Hematopoietic multipotent progenitor cell treated with erythropoietin and hydrocortisone succinate and interleukin-3 and kit ligand, for 6 days (in vitro differentiated cells): ENCODE measurements around the gene PDK2.

ENCODE experiments used
- DNase-seq: peaks from one replicate; pipeline ENCODE4 v3.0.0-alpha.2; 2015

Gene PDK2

GRCh38 chr17:50080096-50080480 is 15.1 kb upstream of the PDK2 start:
- no peak for DNase-seq

GRCh38 chr17:50080827-50081226 is 14.3 kb upstream of the PDK2 start:
- DNase-seq = no peak

GRCh38 chr17:50081757-50082156 is 13.4 kb upstream of the PDK2 start:
- DNase-seq = no peak

- DNase-seq = peak; percentile 77
Observed at GRCh38 chr17:50087246-50087911, 7.8 kb upstream of the PDK2 start.

- no peak for DNase-seq
Observed at GRCh38 chr17:50087912-50088405, 7.2 kb upstream of the PDK2 start.

- DNase-seq = no peak
Observed at GRCh38 chr17:50088952-50089825, 6.0 kb upstream of the PDK2 start.

- DNase-seq = no peak
Observed at GRCh38 chr17:50090071-50090470, 5.1 kb upstream of the PDK2 start.

GRCh38 chr17:50090971-50091917 is 3.9 kb upstream of the PDK2 start:
- DNase-seq = no peak

- DNase-seq = no peak
Observed at GRCh38 chr17:50091918-50092285, 3.2 kb upstream of the PDK2 start.

GRCh38 chr17:50093246-50093645 is 1.9 kb upstream of the PDK2 start:
- no peak for DNase-seq

GRCh38 chr17:50093807-50094206 is 1.3 kb upstream of the PDK2 start:
- DNase-seq = no peak

- peak; percentile 92 for DNase-seq
Observed at GRCh38 chr17:50094243-50094752, 853 bp upstream of the PDK2 start.

GRCh38 chr17:50095626-50096037 is 481 bp downstream of the PDK2 start:
- no peak for DNase-seq

- no peak for DNase-seq
Observed at GRCh38 chr17:50096092-50096491, 941 bp downstream of the PDK2 start.

- DNase-seq = no peak
Observed at GRCh38 chr17:50096758-50097157, 1.6 kb downstream of the PDK2 start.

- DNase-seq = no peak
Observed at GRCh38 chr17:50097455-50097854, 2.3 kb downstream of the PDK2 start.

GRCh38 chr17:50097926-50098325 is 2.8 kb downstream of the PDK2 start:
- no peak for DNase-seq

- no peak for DNase-seq
Observed at GRCh38 chr17:50098583-50098982, 3.4 kb downstream of the PDK2 start.

GRCh38 chr17:50099003-50099402 is 3.9 kb downstream of the PDK2 start:
- DNase-seq = no peak

- DNase-seq = no peak
Observed at GRCh38 chr17:50100480-50100883, 5.3 kb downstream of the PDK2 start.

GRCh38 chr17:50100921-50101345 is 5.8 kb downstream of the PDK2 start:
- DNase-seq = no peak

GRCh38 chr17:50101346-50102163 is 6.4 kb downstream of the PDK2 start:
- peak; percentile 19 for DNase-seq
